Mesenchymal stem cell (in vitro differentiated cells and primary cell): ENCODE data around the gene KDM4C.
"Not testable (repeated sequence)": the region's sequence is repeated elsewhere in the genome, so short reads cannot be mapped to it uniquely, and the experiment has no call there.

Experiments
- DNase-seq: peaks from one replicate; pipeline ENCODE4 v3.0.0-alpha.2; 2013
- H2AFZ ChIP-seq: one replicate; pipeline ENCODE4 v1.6.1; 2013; ENCODE audit warnings: low read depth, mild to moderate bottlenecking, control low read depth, inconsistent platforms, low read length, moderate library complexity
- H2AK5ac ChIP-seq: 2 replicates; pipeline ENCODE4 v1.6.1; 2013; ENCODE audit warnings: low read length, moderate library complexity, mild to moderate bottlenecking, inconsistent platforms; ENCODE audit not compliant: severe bottlenecking
- H2BK120ac ChIP-seq: one replicate; pipeline ENCODE4 v1.6.1; 2013; ENCODE audit warnings: low read depth, mild to moderate bottlenecking, inconsistent platforms, low read length, moderate library complexity
- H2BK12ac ChIP-seq, 2 experiments: one replicate each; pipeline ENCODE4 v1.6.1; 2013; ENCODE audit warnings: inconsistent platforms in 2 of 2, low read length in 2 of 2, mild to moderate bottlenecking in 2 of 2, moderate library complexity in 2 of 2, control low read depth in 1 of 2
- H2BK15ac ChIP-seq: one replicate; pipeline ENCODE4 v1.6.1; 2013; ENCODE audit warnings: mild to moderate bottlenecking, low read depth, inconsistent platforms; ENCODE audit not compliant: poor library complexity, severe bottlenecking
- H2BK5ac ChIP-seq: 2 replicates; pipeline ENCODE4 v1.6.1; 2013; ENCODE audit warnings: low read depth, mild to moderate bottlenecking, low read length, control low read depth, inconsistent platforms; ENCODE audit not compliant: poor library complexity, severe bottlenecking
- H3K14ac ChIP-seq, 2 experiments: one replicate each; pipeline ENCODE4 v1.6.1; 2013; ENCODE audit warnings: inconsistent platforms in 2 of 2, low read length in 2 of 2, control low read depth in 1 of 2, mild to moderate bottlenecking in 1 of 2, moderate library complexity in 1 of 2
- H3K18ac ChIP-seq, 2 experiments: one replicate each; pipeline ENCODE4 v1.6.1; 2013; ENCODE audit warnings: inconsistent platforms in 2 of 2, low read length in 2 of 2, control low read depth in 1 of 2, low read depth in 1 of 2, mild to moderate bottlenecking in 1 of 2
- H3K23ac ChIP-seq, 2 experiments: one replicate each; pipeline ENCODE4 v1.6.1; 2013; ENCODE audit warnings: inconsistent platforms in 2 of 2, low read length in 2 of 2, mild to moderate bottlenecking in 2 of 2, moderate library complexity in 2 of 2, control low read depth in 1 of 2
- H3K27ac ChIP-seq: 2 replicates; pipeline ENCODE4 v1.5.1; 2013; ENCODE audit warnings: mild to moderate bottlenecking, moderate library complexity, low read length, control low read depth, inconsistent platforms; ENCODE audit not compliant: poor library complexity, severe bottlenecking
- H3K27me3 ChIP-seq, 2 experiments: 2 replicates each; pipeline versions ENCODE4 v1.6.1 to v1.7.0; 2013; ENCODE audit warnings: low read length in 2 of 2, mild to moderate bottlenecking in 2 of 2, moderate library complexity in 2 of 2, control low read depth in 1 of 2, inconsistent platforms in 1 of 2; ENCODE audit not compliant: control insufficient read depth in 1 of 2, insufficient read depth in 1 of 2
- H3K36me3 ChIP-seq, 2 experiments: 2 replicates each; pipeline versions ENCODE4 v1.6.1 to v1.7.0; 2013; ENCODE audit warnings: low read length in 2 of 2, control low read depth in 1 of 2, inconsistent platforms in 1 of 2, low read depth in 1 of 2, mild to moderate bottlenecking in 1 of 2; ENCODE audit not compliant: insufficient read depth in 2 of 2, control insufficient read depth in 1 of 2
- H3K4ac ChIP-seq, 2 experiments: one replicate each; pipeline ENCODE4 v1.6.1; 2013; ENCODE audit warnings: inconsistent platforms in 2 of 2, low read length in 2 of 2, mild to moderate bottlenecking in 2 of 2, moderate library complexity in 2 of 2, control low read depth in 1 of 2, low read depth in 1 of 2
- H3K4me1 ChIP-seq: 2 replicates; pipeline ENCODE4 v1.6.1; 2013; ENCODE audit warnings: low read depth, low read length, control low read depth; ENCODE audit not compliant: control insufficient read depth, insufficient read depth
- H3K4me2 ChIP-seq: 2 replicates; pipeline ENCODE4 v1.6.1; 2013; ENCODE audit warnings: low read length, mild to moderate bottlenecking, inconsistent platforms; ENCODE audit not compliant: poor library complexity, severe bottlenecking
- H3K4me3 ChIP-seq, 2 experiments: 2 replicates each; pipeline versions ENCODE4 v1.5.1 to v1.7.0; 2013; ENCODE audit warnings: low read length in 2 of 2, mild to moderate bottlenecking in 2 of 2, control low read depth in 1 of 2, low read depth in 1 of 2; ENCODE audit not compliant: insufficient read depth in 1 of 2
- H3K79me1 ChIP-seq: replicated peaks from 2 replicates; pipeline ENCODE4 v1.6.1; 2013; ENCODE audit warnings: mild to moderate bottlenecking, control low read depth, low read length, inconsistent platforms; ENCODE audit not compliant: poor library complexity, severe bottlenecking
- H3K9ac ChIP-seq: 2 replicates; pipeline ENCODE4 v1.7.0; 2013; ENCODE audit warnings: mild to moderate bottlenecking, low read length, moderate library complexity
- H3K9me3 ChIP-seq: 2 replicates; pipeline ENCODE4 v1.7.0; 2013; ENCODE audit warnings: mild to moderate bottlenecking, low read length; ENCODE audit not compliant: control insufficient read depth
- H4K8ac ChIP-seq: one replicate; pipeline ENCODE4 v1.6.1; 2013; ENCODE audit warnings: inconsistent platforms, mild to moderate bottlenecking, low read length, moderate library complexity
- H4K91ac ChIP-seq: one replicate; pipeline ENCODE4 v1.6.1; 2013; ENCODE audit warnings: mild to moderate bottlenecking, low read length, inconsistent platforms
- WGBS: methylation state at CpG from one replicate; pipeline ENCODE4 v1.1.7; 2013; ENCODE audit warnings: mixed read lengths; 5-methylcytosine and 5-hydroxymethylcytosine counted together

Gene KDM4C

DNA sequence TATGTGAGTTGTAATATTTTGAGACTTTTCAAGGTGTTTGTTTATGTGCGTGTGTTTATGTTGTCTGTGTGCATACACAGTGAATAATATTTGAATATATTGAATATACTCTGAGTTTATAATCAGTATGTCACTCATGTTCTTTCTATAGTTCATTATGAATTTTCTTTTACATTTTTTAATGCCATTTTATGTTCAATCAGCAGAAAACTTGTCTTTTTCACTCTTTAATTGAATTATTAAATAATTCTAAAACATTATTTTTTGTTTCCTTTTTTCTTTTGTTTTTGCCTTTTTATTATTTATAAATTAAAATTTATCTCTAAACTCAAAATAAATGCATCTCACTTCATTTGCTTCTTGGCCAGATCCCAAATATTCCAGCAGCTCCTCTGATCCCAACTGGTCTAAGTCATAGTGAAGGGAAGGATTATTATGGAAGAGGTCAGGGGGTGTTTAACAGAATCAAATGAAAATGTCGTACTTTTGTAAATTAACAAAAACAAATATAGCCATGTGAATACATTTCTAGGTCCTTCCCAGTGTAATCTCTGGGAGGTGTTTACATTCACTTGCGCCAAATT is 188.9 kb downstream of the KDM4C start:
- Histone ChIP-seq H3K9me3 (no peaks in the 10 kb centered on the region), H2BK15ac (no peak overlapping the region), H3K27me3 (no peaks in the 10 kb centered on the region), H3K27ac (no peak overlapping the region), H2AK5ac (no peak overlapping the region), H3K79me1 (peaks cover 5% of the 10 kb centered on the region), H3K4me3 (no peak overlapping the region), H2BK12ac (no peak overlapping the region), H3K4me1 (peaks cover 1% of the 10 kb centered on the region), H3K18ac (no peak overlapping the region), H3K14ac (no peak overlapping the region), H3K4me2 (no peak overlapping the region), H4K91ac (no peak overlapping the region), H3K36me3 (no peaks in the 10 kb centered on the region), H3K9ac (no peak overlapping the region), H4K8ac (no peak overlapping the region), H3K23ac (no peak overlapping the region), H2BK5ac (no peak overlapping the region), H2AFZ (no peak overlapping the region), H3K4ac (no peak overlapping the region), H2BK120ac (no peak overlapping the region)
- DNase-seq: no peak
- WGBS: 88% methylated on average over 1 of the region's 3 CpGs

DNA sequence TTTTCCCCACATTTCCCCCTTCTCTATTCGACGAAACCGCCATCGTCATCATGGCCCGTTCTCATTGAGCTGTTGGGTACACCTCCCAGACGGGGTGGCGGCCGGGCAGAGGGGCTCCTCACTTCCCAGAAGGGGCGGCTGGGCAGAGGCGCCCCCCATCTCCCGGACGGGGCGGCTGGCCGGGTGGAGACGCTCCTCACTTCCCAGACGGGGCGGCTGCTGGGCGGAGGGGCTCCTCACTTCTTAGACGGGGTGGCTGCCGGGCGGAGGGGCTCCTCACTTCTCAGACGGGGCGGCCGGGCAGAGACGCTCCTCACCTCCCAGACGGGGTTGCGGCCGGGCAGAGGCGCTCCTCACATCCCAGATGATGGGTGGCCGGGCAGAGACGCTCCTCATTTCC is 191.1 kb downstream of the KDM4C start:
- not testable (repeated sequence) for H3K9ac ChIP-seq, H3K36me3 ChIP-seq, H4K8ac ChIP-seq, H2BK15ac ChIP-seq, H3K18ac ChIP-seq, H3K9me3 ChIP-seq, DNase-seq, H3K14ac ChIP-seq, H2AK5ac ChIP-seq, H2AFZ ChIP-seq, H2BK12ac ChIP-seq, H3K4me3 ChIP-seq, H3K4me1 ChIP-seq, H3K79me1 ChIP-seq, H3K23ac ChIP-seq, H3K4ac ChIP-seq, H2BK5ac ChIP-seq, H3K27me3 ChIP-seq, H3K27ac ChIP-seq, H4K91ac ChIP-seq, H2BK120ac ChIP-seq, H3K4me2 ChIP-seq
- 97% methylated on average over 28 of the region's 31 CpGs for WGBS

DNA sequence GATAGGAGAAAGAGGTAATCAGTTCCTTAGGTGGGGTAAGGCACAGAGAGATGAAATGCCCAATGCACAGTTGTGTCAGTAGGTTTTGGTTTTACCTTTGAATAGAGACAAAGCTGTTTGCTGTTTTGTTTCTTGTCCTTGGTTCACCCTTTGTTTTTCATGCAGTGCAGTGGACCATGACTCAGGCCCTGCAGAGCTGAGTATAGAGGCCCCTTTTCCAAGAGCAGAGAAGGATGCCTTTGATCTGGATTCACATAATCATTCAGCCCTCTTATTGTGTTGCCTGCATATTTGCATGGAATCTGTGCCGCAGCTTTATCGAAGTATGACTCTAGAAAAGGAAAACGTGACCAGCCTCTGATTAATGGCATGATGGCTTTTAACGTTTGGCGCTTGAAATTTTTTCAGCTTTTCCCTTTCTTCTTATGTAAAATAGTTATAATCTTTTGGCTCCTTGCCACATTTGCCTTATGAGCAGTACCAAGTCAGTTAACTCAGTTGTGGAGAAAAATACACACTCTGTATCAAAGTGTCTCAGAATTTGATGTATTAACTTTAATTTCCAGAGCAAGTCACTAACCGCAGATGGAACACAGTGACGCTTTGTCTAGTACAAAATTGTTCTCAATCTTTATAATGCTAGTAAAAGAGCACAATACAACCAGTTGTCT is 197.6 kb downstream of the KDM4C start:
- Histone ChIP-seq H3K9me3 (no peaks in the 10 kb centered on the region), H3K9ac (peak overlapping the region; percentile 5)

DNA sequence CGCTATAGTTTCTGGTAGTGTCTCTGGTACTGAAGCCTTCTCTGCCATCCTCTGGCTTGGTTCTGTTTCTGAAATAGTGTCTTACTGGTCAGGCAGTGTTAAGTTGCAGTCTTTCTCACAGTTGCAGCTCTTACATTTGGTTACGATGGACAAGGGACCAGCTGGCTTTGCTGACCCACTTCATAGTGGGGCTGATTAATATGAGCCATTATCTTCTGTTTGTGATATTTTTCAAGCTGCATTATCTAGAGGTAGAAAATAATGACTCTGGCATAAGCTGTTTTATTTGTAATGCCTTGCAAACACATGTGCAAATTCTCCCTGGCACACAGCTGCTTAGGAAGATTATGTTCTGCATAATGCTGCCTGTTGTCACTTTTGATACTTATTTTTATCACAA is 199.1 kb downstream of the KDM4C start:
- Histone ChIP-seq H3K4me2 (no peak overlapping the region), H3K9ac (no peak overlapping the region), H2BK12ac (peak overlapping the region in 1 of 2 experiments; percentile 19), H3K4me1 (peaks cover 1% of the 10 kb centered on the region), H3K23ac (no peak overlapping the region), H3K27ac (no peak overlapping the region), H2BK15ac (no peak overlapping the region), H2BK5ac (no peak overlapping the region), H4K8ac (no peak overlapping the region), H2AK5ac (peak overlapping the region; percentile 26), H2BK120ac (no peak overlapping the region), H3K36me3 (peaks cover 0 to 7% of the 10 kb centered on the region in 2 experiments), H2AFZ (no peak overlapping the region), H3K4ac (no peak overlapping the region), H3K14ac (no peak overlapping the region), H3K18ac (no peak overlapping the region), H3K27me3 (no peaks in the 10 kb centered on the region), H3K9me3 (no peaks in the 10 kb centered on the region), H3K4me3 (no peak overlapping the region), H3K79me1 (peaks cover 16% of the 10 kb centered on the region), H4K91ac (no peak overlapping the region)
- WGBS: 97% methylated on average over 2 of the region's 2 CpGs
- no peak for DNase-seq

More for the DNA sequence above, 197.6 kb downstream of the KDM4C start:
- H4K91ac ChIP-seq: no peak overlapping the region
- no peak overlapping the region for H3K14ac ChIP-seq
- peak overlapping the region in 1 of 2 experiments; percentile 30 for H3K4me3 ChIP-seq
- H3K4ac ChIP-seq: no peak overlapping the region
- H2BK5ac ChIP-seq: no peak overlapping the region
- H3K4me1 ChIP-seq: peaks cover 1% of the 10 kb centered on the region
- H3K27ac ChIP-seq: no peak overlapping the region
- peak; percentile 64 for DNase-seq
- H3K27me3 ChIP-seq: no peaks in the 10 kb centered on the region
- 67% methylated on average over 5 of the region's 7 CpGs for WGBS
- no peak overlapping the region for H2AFZ ChIP-seq
- H2AK5ac ChIP-seq: no peak overlapping the region
- H3K36me3 ChIP-seq: peaks cover 0 to 2% of the 10 kb centered on the region in 2 experiments
- no peak overlapping the region for H3K18ac ChIP-seq
- no peak overlapping the region for H4K8ac ChIP-seq
- peaks cover 15% of the 10 kb centered on the region for H3K79me1 ChIP-seq
- H2BK120ac ChIP-seq: no peak overlapping the region
- no peak overlapping the region for H3K23ac ChIP-seq
- H2BK15ac ChIP-seq: no peak overlapping the region
- no peak overlapping the region for H2BK12ac ChIP-seq
- H3K4me2 ChIP-seq: no peak overlapping the region
